ENCODE measurements around the gene TRIM56. TPM values are rescaled to one million over a fixed set of nuclear protein-coding genes. Genes with fewer than 3 reads are reported as not detected.

Gene TRIM56
- total and polyA plus RNA-seq, 2 of the 13 experiments (the other 11 are each of a cell fraction or from before 2014, with no cell fraction given): 3.2 to 7.1 TPM

DNA sequence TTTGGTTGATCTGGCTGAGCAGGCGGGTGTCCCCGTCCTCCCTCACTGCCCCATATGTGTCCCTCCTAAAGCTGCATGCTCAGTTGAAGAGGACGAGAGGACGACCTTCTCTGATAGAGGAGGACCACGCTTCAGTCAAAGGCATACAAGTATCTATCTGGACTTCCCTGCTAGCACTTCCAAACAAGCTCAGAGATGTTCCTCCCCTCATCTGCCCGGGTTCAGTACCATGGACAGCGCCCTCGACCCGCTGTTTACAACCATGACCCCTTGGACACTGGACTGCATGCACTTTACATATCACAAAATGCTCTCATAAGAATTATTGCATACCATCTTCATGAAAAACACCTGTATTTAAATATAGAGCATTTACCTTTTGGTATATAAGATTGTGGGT is 26.9 kb upstream of the TRIM56 start (continued):
- TF ChIP-seq, protein P1, sequence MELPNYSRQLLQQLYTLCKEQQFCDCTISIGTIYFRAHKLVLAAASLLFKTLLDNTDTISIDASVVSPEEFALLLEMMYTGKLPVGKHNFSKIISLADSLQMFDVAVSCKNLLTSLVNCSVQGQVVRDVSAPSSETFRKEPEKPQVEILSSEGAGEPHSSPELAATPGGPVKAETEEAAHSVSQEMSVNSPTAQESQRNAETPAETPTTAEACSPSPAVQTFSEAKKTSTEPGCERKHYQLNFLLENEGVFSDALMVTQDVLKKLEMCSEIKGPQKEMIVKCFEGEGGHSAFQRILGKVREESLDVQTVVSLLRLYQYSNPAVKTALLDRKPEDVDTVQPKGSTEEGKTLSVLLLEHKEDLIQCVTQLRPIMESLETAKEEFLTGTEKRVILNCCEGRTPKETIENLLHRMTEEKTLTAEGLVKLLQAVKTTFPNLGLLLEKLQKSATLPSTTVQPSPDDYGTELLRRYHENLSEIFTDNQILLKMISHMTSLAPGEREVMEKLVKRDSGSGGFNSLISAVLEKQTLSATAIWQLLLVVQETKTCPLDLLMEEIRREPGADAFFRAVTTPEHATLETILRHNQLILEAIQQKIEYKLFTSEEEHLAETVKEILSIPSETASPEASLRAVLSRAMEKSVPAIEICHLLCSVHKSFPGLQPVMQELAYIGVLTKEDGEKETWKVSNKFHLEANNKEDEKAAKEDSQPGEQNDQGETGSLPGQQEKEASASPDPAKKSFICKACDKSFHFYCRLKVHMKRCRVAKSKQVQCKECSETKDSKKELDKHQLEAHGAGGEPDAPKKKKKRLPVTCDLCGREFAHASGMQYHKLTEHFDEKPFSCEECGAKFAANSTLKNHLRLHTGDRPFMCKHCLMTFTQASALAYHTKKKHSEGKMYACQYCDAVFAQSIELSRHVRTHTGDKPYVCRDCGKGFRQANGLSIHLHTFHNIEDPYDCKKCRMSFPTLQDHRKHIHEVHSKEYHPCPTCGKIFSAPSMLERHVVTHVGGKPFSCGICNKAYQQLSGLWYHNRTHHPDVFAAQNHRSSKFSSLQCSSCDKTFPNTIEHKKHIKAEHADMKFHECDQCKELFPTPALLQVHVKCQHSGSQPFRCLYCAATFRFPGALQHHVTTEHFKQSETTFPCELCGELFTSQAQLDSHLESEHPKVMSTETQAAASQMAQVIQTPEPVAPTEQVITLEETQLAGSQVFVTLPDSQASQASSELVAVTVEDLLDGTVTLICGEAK (IDR thresholded peaks at IDR 0.05): no peak
- TF ChIP-seq, protein P1 (CRISPR knock-in tag; IDR thresholded peaks at IDR 0.05): no peak
- TF ChIP-seq SALL2 (CRISPR knock-in tag; IDR thresholded peaks at IDR 0.05) (0 out of 2 replicates have a peak, but pooled peaks have one; percentile 58), ZNF24 (IDR thresholded peaks at IDR 0.05) (no peak), TBX3 (IDR thresholded peaks at IDR 0.05; ENCODE audit: borderline replicate concordance) (no peak), MTA3 (CRISPR knock-in tag; IDR thresholded peaks at IDR 0.05) (no peak), FOXA1 (IDR thresholded peaks at IDR 0.05) (no peak), FOXA1 (CRISPR knock-in tag; IDR thresholded peaks at IDR 0.05) (peak; percentile 69), ERF (CRISPR knock-in tag; IDR thresholded peaks at IDR 0.05) (peak; percentile 96), CREM (IDR thresholded peaks at IDR 0.05) (no peak), CREM (CRISPR knock-in tag; IDR thresholded peaks at IDR 0.05) (no peak)
- TF ChIP-seq, protein P2, sequence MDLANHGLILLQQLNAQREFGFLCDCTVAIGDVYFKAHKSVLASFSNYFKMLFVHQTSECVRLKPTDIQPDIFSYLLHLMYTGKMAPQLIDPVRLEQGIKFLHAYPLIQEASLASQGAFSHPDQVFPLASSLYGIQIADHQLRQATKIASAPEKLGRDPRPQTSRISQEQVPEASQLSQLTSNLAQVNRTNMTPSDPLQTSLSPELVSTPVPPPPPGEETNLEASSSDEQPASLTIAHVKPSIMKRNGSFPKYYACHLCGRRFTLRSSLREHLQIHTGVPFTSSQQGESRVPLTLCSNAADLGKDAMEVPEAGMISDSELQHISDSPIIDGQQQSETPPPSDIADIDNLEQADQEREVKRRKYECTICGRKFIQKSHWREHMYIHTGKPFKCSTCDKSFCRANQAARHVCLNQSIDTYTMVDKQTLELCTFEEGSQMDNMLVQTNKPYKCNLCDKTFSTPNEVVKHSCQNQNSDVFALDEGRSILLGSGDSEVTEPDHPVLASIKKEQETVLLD (CRISPR knock-in tag; IDR thresholded peaks at IDR 0.05; ENCODE audit: low read depth): no peak
- TF ChIP-seq, protein P3, sequence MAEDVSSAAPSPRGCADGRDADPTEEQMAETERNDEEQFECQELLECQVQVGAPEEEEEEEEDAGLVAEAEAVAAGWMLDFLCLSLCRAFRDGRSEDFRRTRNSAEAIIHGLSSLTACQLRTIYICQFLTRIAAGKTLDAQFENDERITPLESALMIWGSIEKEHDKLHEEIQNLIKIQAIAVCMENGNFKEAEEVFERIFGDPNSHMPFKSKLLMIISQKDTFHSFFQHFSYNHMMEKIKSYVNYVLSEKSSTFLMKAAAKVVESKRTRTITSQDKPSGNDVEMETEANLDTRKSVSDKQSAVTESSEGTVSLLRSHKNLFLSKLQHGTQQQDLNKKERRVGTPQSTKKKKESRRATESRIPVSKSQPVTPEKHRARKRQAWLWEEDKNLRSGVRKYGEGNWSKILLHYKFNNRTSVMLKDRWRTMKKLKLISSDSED (CRISPR knock-in tag; IDR thresholded peaks at IDR 0.05): no peak
- TF ChIP-seq, protein P4, sequence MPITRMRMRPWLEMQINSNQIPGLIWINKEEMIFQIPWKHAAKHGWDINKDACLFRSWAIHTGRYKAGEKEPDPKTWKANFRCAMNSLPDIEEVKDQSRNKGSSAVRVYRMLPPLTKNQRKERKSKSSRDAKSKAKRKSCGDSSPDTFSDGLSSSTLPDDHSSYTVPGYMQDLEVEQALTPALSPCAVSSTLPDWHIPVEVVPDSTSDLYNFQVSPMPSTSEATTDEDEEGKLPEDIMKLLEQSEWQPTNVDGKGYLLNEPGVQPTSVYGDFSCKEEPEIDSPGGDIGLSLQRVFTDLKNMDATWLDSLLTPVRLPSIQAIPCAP (CRISPR knock-in tag; IDR thresholded peaks at IDR 0.05; ENCODE audit: low read depth): no peak
- TF ChIP-seq, protein P5, sequence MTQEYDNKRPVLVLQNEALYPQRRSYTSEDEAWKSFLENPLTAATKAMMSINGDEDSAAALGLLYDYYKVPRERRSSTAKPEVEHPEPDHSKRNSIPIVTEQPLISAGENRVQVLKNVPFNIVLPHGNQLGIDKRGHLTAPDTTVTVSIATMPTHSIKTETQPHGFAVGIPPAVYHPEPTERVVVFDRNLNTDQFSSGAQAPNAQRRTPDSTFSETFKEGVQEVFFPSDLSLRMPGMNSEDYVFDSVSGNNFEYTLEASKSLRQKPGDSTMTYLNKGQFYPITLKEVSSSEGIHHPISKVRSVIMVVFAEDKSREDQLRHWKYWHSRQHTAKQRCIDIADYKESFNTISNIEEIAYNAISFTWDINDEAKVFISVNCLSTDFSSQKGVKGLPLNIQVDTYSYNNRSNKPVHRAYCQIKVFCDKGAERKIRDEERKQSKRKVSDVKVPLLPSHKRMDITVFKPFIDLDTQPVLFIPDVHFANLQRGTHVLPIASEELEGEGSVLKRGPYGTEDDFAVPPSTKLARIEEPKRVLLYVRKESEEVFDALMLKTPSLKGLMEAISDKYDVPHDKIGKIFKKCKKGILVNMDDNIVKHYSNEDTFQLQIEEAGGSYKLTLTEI (CRISPR knock-in tag; conservative IDR thresholded peaks at IDR 0.05): no peak
